Superior temporal gyrus (tissue), 1 donor: ENCODE results near the gene RASGEF1B.
"Not testable (repeated sequence)": the region's sequence is repeated elsewhere in the genome, so short reads cannot be mapped to it uniquely, and the experiment has no call there.

Experiments
- DNase-seq: peaks from one replicate; pipeline ENCODE4 v3.0.0-alpha.2; 2016; ENCODE audit errors: extremely low spot score

RASGEF1B gene

GRCh38 chr4:81431971-81432370, 39.7 kb downstream of the RASGEF1B start:
- DNase-seq: no peak

GRCh38 chr4:81429607-81430006, 42.1 kb downstream of the RASGEF1B start:
- DNase-seq: no peak

- no peak for DNase-seq
Measured at GRCh38 chr4:81429031-81429430, 42.7 kb downstream of the RASGEF1B start.

- DNase-seq: no peak
Measured at GRCh38 chr4:81428002-81428401, 43.7 kb downstream of the RASGEF1B start.

GRCh38 chr4:81427344-81427821, 44.3 kb downstream of the RASGEF1B start:
- DNase-seq: peak; percentile 54

- DNase-seq: peak; percentile 67
Measured at GRCh38 chr4:81426770-81427289, 44.9 kb downstream of the RASGEF1B start.

GRCh38 chr4:81424816-81425755, 46.6 kb downstream of the RASGEF1B start:
- DNase-seq: no peak

GRCh38 chr4:81424336-81424735, 47.4 kb downstream of the RASGEF1B start:
- no peak for DNase-seq

GRCh38 chr4:81422595-81422994, 49.1 kb downstream of the RASGEF1B start:
- no peak for DNase-seq

- peak; percentile 68 for DNase-seq
Measured at GRCh38 chr4:81421346-81422218, 50.1 kb downstream of the RASGEF1B start.

GRCh38 chr4:81418572-81418971, 53.1 kb downstream of the RASGEF1B start:
- no peak for DNase-seq

GRCh38 chr4:81412946-81413495, 58.7 kb downstream of the RASGEF1B start:
- DNase-seq: no peak

- no peak for DNase-seq
Measured at GRCh38 chr4:81410680-81411079, 61.0 kb downstream of the RASGEF1B start.

GRCh38 chr4:81409836-81410235, 61.9 kb downstream of the RASGEF1B start:
- no peak for DNase-seq

- no peak for DNase-seq
Measured at GRCh38 chr4:81408341-81408740, 63.4 kb downstream of the RASGEF1B start.

- no peak for DNase-seq
Measured at GRCh38 chr4:81407726-81408125, 64.0 kb downstream of the RASGEF1B start.

- DNase-seq: not testable (repeated sequence)
Measured at GRCh38 chr4:81406481-81406880, 65.2 kb downstream of the RASGEF1B start.

- peak; percentile 98 for DNase-seq
Measured at GRCh38 chr4:81405900-81406401, 65.8 kb downstream of the RASGEF1B start.

- no peak for DNase-seq
Measured at GRCh38 chr4:81404741-81405140, 67.0 kb downstream of the RASGEF1B start.

GRCh38 chr4:81404294-81404693, 67.4 kb downstream of the RASGEF1B start:
- DNase-seq: no peak

GRCh38 chr4:81399306-81400086, 72.2 kb downstream of the RASGEF1B start:
- DNase-seq: no peak
